K562 (cell line): Measurements from ENCODE around the gene CXXC4. TPM values are rescaled to one million over a fixed set of nuclear protein-coding genes. Genes with fewer than 3 reads are reported as not detected.

Source experiments
- ATAC-seq: fragments of 200-7000 bp; cut with Tn5 transposase; 3 replicates; pipeline ENCODE4 v1.9.1; 2020; ENCODE audit warnings: moderate library complexity
- BruUV-seq: library from RNA; stranded (reverse); fragments of 400-500 nt; replicated peaks from 2 replicates; lab custom pipeline; 2021; lab: Mats Ljungman, UMichigan
- CTCF ChIA-PET: fragments of 300-600 bp; formaldehyde crosslinking; extraction: SDS; loops from one replicate; lab custom pipeline; 2021; ENCODE audit warnings: low intra/inter-chr PET ratio; lab: Yijun Ruan, JAX
- POLR2A ChIA-PET: fragments of 300-600, 350-650 bp; sonication (Branson Sonifier 250); formaldehyde crosslinking; extraction: SDS; loops from one replicate; lab custom pipeline; 2021; ENCODE audit warnings: antibody characterized with exemption, inconsistent platforms; lab: Yijun Ruan, JAX
- DNase-seq, 4 experiments: peaks; one replicate each; pipeline versions ENCODE4 v3.0.0 to v3.0.0-alpha.2; 2011 to 2018; ENCODE audit warnings: low spot score in 3 of 4, mixed read lengths in 3 of 4; ENCODE audit errors: extremely low read depth in 1 of 4
- FAIRE-seq: peaks from 2 replicates; lab custom pipeline; 2011; peaks lifted over from hg19 to GRCh38; lab: Jason Lieb, UNC
- H2AFZ ChIP-seq: 2 replicates; pipeline ENCODE4 v1.6.0; 2011; ENCODE audit warnings: low read depth, low read length, control low read depth, inconsistent platforms
- H3K27ac ChIP-seq: fragments of 200-600 bp; 3 replicates; pipeline ENCODE4 v1.8.0; 2011; ENCODE audit warnings: low read depth, mild to moderate bottlenecking, control low read depth, inconsistent platforms, low read length, moderate library complexity, mixed read lengths; ENCODE audit errors: extremely low read depth
- H3K27me3 ChIP-seq, 2 experiments: fragments of 300-600 bp in 1 of 2; 2 replicates in 1 of 2; 3 replicates in 1 of 2; pipeline versions ENCODE4 v1.6.0 to v1.8.0; 2011; ENCODE audit warnings: inconsistent platforms in 2 of 2, low read length in 2 of 2, mild to moderate bottlenecking in 1 of 2, mixed read lengths in 1 of 2, moderate library complexity in 1 of 2; ENCODE audit not compliant: control insufficient read depth in 2 of 2, insufficient read depth in 2 of 2
- H3K36me3 ChIP-seq: fragments of 300-600 bp; 3 replicates; pipeline ENCODE4 v1.8.0; 2011; ENCODE audit warnings: mild to moderate bottlenecking, low read length, inconsistent platforms; ENCODE audit not compliant: control insufficient read depth, insufficient read depth
- H3K4me1 ChIP-seq, 2 experiments: fragments of 200-600 bp in 1 of 2; replicated peaks in 1 of 2; 2 replicates in 1 of 2; 3 replicates in 1 of 2; pipeline versions ENCODE4 v1.5.1 to v1.8.0; 2011; ENCODE audit warnings: inconsistent platforms in 2 of 2, low read length in 2 of 2, mild to moderate bottlenecking in 1 of 2, mixed read lengths in 1 of 2, moderate library complexity in 1 of 2; ENCODE audit not compliant: control insufficient read depth in 2 of 2, insufficient read depth in 2 of 2
- H3K4me2 ChIP-seq: 2 replicates; pipeline ENCODE4 v1.6.1; 2011; ENCODE audit warnings: low read length, control low read depth, inconsistent platforms, mixed read lengths; ENCODE audit not compliant: insufficient read depth
- H3K4me3 ChIP-seq: fragments of 200-600 bp; sonication (generic), shearing (Covaris generic); 2 replicates; pipeline ENCODE4 v1.5.1; 2016; ENCODE audit warnings: control low read depth, inconsistent platforms
- H3K79me2 ChIP-seq: fragments of 200-600 bp; 3 replicates; pipeline ENCODE4 v1.8.0; 2011; ENCODE audit warnings: low read length, inconsistent platforms; ENCODE audit not compliant: control insufficient read depth, insufficient read depth
- H3K9ac ChIP-seq, 2 experiments: 2 replicates each; pipeline versions ENCODE4 v1.6.0 to v1.6.1; 2011; ENCODE audit warnings: low read depth in 2 of 2, low read length in 2 of 2, control low read depth in 1 of 2, inconsistent platforms in 1 of 2, mild to moderate bottlenecking in 1 of 2, mixed read lengths in 1 of 2; ENCODE audit not compliant: insufficient read depth in 1 of 2
- H3K9me1 ChIP-seq: one replicate; pipeline ENCODE4 v1.6.0; 2011; ENCODE audit warnings: inconsistent platforms, mild to moderate bottlenecking, low read length, moderate library complexity; ENCODE audit not compliant: control insufficient read depth, insufficient read depth
- H3K9me3 ChIP-seq: replicated peaks from 2 replicates; pipeline ENCODE4 v1.5.1; 2011; ENCODE audit warnings: low read depth, low read length, inconsistent platforms; ENCODE audit not compliant: control insufficient read depth, insufficient read depth
- H4K20me1 ChIP-seq: replicated peaks from 2 replicates; pipeline ENCODE4 v1.6.1; 2011; ENCODE audit warnings: low read length, inconsistent platforms, mixed read lengths; ENCODE audit not compliant: control insufficient read depth, insufficient read depth
- ETS2 ChIP-seq: IDR thresholded peaks from 2 replicates; pipeline ENCODE4 v1.6.1; 2016; ENCODE audit warnings: borderline replicate concordance, missing genetic modification characterization, mild to moderate bottlenecking, moderate library complexity, missing compliant biosample characterization; ENCODE audit not compliant: poor library complexity, severe bottlenecking
- ETV6 ChIP-seq, 3 experiments: fragments of 150-350 bp in 1 of 3; sonication (generic) in 1 of 3; formaldehyde crosslinking in 1 of 3; IDR thresholded peaks; 2 replicates each; pipeline versions ENCODE4 v1.6.1 to v1.8.0; 2014 to 2022; ENCODE audit warnings: borderline replicate concordance in 2 of 3, low read depth in 2 of 3, antibody characterized with exemption in 1 of 3, low read length in 1 of 3, mild to moderate bottlenecking in 1 of 3, missing genetic modification reagents in 1 of 3
- FOXP1 ChIP-seq: sonication (generic); formaldehyde crosslinking; IDR thresholded peaks from 2 replicates; pipeline ENCODE4 v1.8.0; 2022; ENCODE audit warnings: mild to moderate bottlenecking, missing genetic modification reagents
- MAFF ChIP-seq: IDR thresholded peaks from 2 replicates; pipeline ENCODE4 v1.6.1; 2012; ENCODE audit warnings: low read length, improper control_type of control experiment
- NFIX ChIP-seq: fragments of 250-450 bp; sonication (Bioruptor Pico); IDR thresholded peaks from 2 replicates; pipeline ENCODE4 v1.4.0; 2020; ENCODE audit warnings: low read depth, mild to moderate bottlenecking, moderate library complexity
- PHB ChIP-seq: fragments of 250-450 bp; sonication (Bioruptor Pico); IDR thresholded peaks from 2 replicates; pipeline ENCODE4 v1.5.0; 2021
- WGBS: fragments of 100-300 bp; shearing (Covaris generic); methylation state at CpG from one replicate; pipeline ENCODE4 v1.1.6; 2016; ENCODE audit warnings: low coverage, mixed read lengths; ENCODE audit not compliant: insufficient coverage; ENCODE audit errors: missing lambda C conversion rate; 5-methylcytosine and 5-hydroxymethylcytosine counted together
- in situ Hi-C: fragments of 300-500 bp; cut with MboI; formaldehyde crosslinking; loops from 4 replicates; pipeline ENCODE4 v1.15.0; 2018; ENCODE audit warnings: inconsistent platforms, mixed read lengths
- intact Hi-C: fragments of 100-400 bp; cut with micrococcal nuclease; formaldehyde crosslinking; loops from 2 replicates; pipeline ENCODE4 v1.14.2; 2022
- polyA plus RNA-seq, 8 experiments: library from polyadenylated mRNA; depleted of rRNA in 4 of 8; stranded (reverse) in 5 of 8; unstranded in 3 of 8; fragments of >200 nt; fragmentation: Nextera tagmentation in 2 of 8; fragmentation: Illumina TruSeq in 1 of 8; extraction: Ambion mirVana in 2 of 8; extraction: Trizol in 1 of 8; gene quantifications; 2 replicates each; pipeline versions ENCODE4 v1.2.1 to v1.2.3, GENCODE V29; 2011 to 2014; ENCODE audit warnings: inconsistent platforms in 1 of 8, missing spikeins in 1 of 8
- total RNA-seq, 7 experiments: library from RNA; depleted of rRNA in 6 of 7; stranded (reverse); fragments of >200 nt in 6 of 7; fragmentation: Illumina TruSeq in 2 of 7; extraction: Trizol in 2 of 7; gene quantifications; 2 replicates each; pipeline versions ENCODE4 v1.2.1 to v1.2.3, GENCODE V29; 2011 to 2021; ENCODE audit warnings: low replicate concordance in 1 of 7
- TF ChIP-seq, protein P1 (sequence below): fragments of 250-450 bp; sonication (Bioruptor Pico); IDR thresholded peaks from 2 replicates; pipeline ENCODE4 v1.8.0; 2021; ENCODE audit warnings: borderline replicate concordance, mild to moderate bottlenecking, moderate library complexity; ENCODE audit not compliant: poor library complexity, severe bottlenecking

The CXXC4 gene
- total and polyA plus RNA-seq, 9 of the 15 experiments (the other 6 are each of a cell fraction or from before 2014, with no cell fraction given): not detected

DNA sequence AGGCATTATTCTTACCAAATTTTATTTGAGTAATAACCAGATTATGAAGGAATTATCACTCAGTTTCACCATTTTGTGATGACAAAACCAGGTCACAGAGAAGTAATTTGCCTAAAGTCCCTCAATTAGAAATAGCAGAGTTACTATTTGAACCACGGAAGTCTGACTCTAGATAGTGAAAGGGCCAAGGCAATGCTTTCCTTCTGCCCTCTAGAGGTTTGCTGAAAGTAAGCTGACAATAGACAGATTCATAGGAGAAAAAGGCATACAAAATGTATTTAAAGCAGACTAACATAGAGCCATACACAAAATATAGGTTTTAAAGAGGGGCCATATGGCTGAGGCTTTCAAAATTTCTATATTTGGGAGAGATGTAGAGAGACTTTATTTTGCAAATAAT is 43.1 kb downstream of the CXXC4 start:
- Histone ChIP-seq H2AFZ (no peak overlapping the region), H3K9me1 (no peaks in the 10 kb centered on the region), H3K79me2 (no peaks in the 10 kb centered on the region), H3K27me3 (no peaks in the 10 kb centered on the region), H3K4me2 (no peak overlapping the region), H3K4me1 (no peaks in the 10 kb centered on the region), H3K27ac (no peak overlapping the region), H3K36me3 (no peaks in the 10 kb centered on the region), H3K9me3 (no peaks in the 10 kb centered on the region), H4K20me1 (no peaks in the 10 kb centered on the region), H3K4me3 (no peak overlapping the region), H3K9ac (no peak overlapping the region)
- no TSS peak for BruUV-seq
- in situ Hi-C loops: no loop called here
- DNase-seq (no peak), FAIRE-seq (no peak), ATAC-seq (no peak)
- ChIA-PET CTCF (no interaction called here), POLR2A (no interaction called here)
- intact Hi-C loops: no loop called here
- TF ChIP-seq MAFF (no peak), ETV6 (IDR thresholded peaks at IDR 0.05; ENCODE audit: borderline replicate concordance in 1 of 2, low read depth in 2 of 2, low read length in 1 of 2) (no peak), ETV6 (CRISPR knock-in tag; IDR thresholded peaks at IDR 0.05; ENCODE audit: borderline replicate concordance) (no peak), FOXP1 (CRISPR knock-in tag) (no peak), NFIX (CRISPR knock-in tag) (no peak), ETS2 (tag) (no peak), PHB (CRISPR knock-in tag) (no peak)
- TF ChIP-seq, protein P1, sequence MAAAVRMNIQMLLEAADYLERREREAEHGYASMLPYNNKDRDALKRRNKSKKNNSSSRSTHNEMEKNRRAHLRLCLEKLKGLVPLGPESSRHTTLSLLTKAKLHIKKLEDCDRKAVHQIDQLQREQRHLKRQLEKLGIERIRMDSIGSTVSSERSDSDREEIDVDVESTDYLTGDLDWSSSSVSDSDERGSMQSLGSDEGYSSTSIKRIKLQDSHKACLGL (CRISPR knock-in tag): no peak
- WGBS: 0% methylated on average over 1 of the region's 1 CpG
